KBM-7 (cell line): ENCODE data around the gene UFD1.

Experiments used
- DNase-seq: peaks from one replicate; pipeline ENCODE4 v3.0.0-alpha.2; 2015
- in situ Hi-C: fragments of 300-500 bp; cut with MboI; formaldehyde crosslinking; loops from 2 replicates; pipeline ENCODE4 v1.14.3; 2020; ENCODE audit warnings: low sequenced_read_pairs, low pct_unique_long_range_greater_than_20kb, mixed read lengths

Gene UFD1

DNA sequence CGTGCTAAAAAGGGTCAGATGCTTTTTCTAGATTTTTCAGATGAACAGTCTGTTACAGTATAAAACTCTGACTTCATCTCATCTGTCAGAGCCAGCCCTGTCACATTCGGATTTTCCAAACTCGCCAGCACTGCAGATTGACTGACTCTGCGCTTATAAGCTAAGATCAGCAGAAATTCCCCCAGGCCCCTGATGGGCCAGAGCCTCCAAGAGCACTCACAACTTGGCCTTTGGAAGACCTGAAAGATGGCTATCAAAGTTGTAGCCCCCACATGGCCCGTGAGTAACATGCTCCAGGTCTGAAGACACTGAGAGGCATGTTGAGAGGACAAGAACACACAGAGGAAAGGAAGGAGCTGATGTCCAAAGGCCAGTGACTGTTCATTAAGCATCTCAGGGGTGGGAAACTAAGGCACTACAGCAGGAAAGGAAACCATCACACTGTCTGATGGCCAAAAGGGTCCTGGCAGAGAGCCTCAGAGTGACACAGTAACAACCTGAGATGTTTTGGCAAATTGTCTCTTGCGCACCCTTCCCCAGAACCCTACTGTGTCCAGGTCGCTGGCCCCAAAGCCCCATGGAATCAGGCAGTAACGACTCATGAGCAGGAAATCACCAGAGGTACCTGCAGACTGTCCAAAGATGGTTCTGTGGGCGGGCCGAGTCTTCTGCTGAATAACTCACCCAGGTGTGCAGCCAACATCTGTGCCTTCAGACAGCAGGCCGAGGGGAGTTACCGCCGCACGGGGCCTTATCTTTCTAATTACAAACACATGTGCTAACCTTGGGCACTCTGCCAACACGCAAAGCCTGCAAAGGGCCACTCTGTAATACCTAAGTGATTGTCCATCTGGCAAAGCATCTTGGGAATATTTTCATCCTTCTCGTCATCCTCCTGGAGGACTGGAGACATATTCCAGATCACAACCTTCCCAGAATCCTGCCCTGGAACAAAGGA is 71.1 kb downstream of the UFD1 start:
- DNase-seq, result no peak
- in situ Hi-C loops, result no loop called here

DNA sequence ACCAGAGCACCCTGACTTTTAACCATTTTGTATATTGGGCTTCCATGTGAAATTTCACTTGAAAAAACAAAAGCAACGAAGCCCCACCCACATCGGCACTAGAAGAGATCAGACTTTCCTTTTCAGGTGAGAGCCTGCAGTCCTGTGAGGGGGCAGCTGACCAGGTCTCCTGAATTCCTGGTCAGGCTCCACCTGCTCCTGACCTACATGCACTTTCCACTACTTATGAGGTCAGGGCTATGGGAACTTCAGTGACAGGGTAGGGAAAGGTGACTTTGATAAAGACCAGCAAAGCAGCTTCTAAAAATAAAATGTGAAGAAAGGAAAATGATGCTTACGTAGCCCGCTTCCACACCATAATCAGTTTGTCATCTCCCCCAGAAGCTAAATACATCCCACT is 72.1 kb downstream of the UFD1 start:
- in situ Hi-C loops, result no loop called here
- no peak for DNase-seq

GRCh38 chr22:19406281-19406811 is 72.6 kb downstream of the UFD1 start:
- no peak for DNase-seq
- in situ Hi-C loops, result no loop called here

DNA sequence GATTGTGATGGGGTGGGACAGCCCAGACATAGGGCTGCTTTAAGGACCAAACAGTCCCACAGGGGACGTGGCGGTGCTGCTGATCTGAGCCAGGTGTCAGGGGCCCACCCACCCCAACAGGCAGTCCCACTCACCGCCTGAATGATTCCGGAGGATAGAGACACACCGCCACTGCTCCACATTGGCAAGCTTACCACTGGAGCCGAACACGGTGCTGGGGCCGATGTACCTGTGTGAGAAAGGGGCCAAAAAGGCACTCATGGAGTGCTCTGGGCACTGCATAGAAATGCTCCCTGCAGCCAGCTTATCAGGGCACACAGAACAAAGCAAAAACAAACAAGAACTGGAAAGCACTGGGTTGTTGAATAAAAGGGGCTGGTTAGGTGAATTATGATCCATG is 73.3 kb downstream of the UFD1 start:
- no peak for DNase-seq
- in situ Hi-C loops, result no loop called here

GRCh38 chr22:19405133-19405532 is 73.9 kb downstream of the UFD1 start:
- in situ Hi-C loops, result no loop called here
- DNase-seq, result no peak

GRCh38 chr22:19404676-19405075 is 74.3 kb downstream of the UFD1 start:
- in situ Hi-C loops, result no loop called here
- DNase-seq, result no peak

DNA sequence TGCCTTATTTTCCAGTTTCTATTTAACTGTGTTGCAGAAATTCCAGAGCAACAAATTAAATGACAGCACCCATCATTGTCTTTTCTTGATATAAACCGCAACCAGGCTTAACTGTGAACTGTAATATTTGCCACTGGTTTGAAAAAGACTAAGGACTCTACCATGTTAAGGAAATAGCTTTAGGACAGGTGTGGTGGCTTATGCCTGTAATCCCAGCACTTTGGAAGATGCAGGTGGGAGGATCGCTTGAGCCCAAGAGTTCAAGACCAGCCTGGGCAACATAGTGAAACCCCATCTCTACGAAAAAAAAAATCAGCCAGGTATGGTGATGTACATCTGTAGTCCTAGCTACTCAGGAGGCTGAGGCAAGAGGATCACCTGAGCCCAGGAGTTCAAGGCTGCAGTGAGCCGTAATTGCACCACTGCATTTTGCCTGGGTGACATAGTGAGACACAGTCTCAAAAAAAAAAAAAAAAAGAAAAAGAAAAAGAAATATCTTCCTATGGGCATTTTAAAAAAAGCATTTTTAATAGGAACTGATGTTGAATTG is 76.3 kb downstream of the UFD1 start:
- no peak for DNase-seq
- in situ Hi-C loops, result no loop called here

- in situ Hi-C loops, result no loop called here
- no peak for DNase-seq
Measured at GRCh38 chr22:19401483-19401882, 77.5 kb downstream of the UFD1 start.

- in situ Hi-C loops, result no loop called here
- no peak for DNase-seq
Measured at GRCh38 chr22:19400881-19401280, 78.1 kb downstream of the UFD1 start.
